CD4-positive, alpha-beta T cell treated with Interleukin-10 for 1 hour (primary cell): Measurements from ENCODE around the gene MRPL32.

Source experiments
- DNase-seq: peaks from one replicate; pipeline ENCODE4 v3.0.0-alpha.2; 2020

The MRPL32 gene

GRCh38 chr7:42967391-42967790 lies 35.2 kb downstream of the MRPL32 start:
- no peak for DNase-seq

DNA sequence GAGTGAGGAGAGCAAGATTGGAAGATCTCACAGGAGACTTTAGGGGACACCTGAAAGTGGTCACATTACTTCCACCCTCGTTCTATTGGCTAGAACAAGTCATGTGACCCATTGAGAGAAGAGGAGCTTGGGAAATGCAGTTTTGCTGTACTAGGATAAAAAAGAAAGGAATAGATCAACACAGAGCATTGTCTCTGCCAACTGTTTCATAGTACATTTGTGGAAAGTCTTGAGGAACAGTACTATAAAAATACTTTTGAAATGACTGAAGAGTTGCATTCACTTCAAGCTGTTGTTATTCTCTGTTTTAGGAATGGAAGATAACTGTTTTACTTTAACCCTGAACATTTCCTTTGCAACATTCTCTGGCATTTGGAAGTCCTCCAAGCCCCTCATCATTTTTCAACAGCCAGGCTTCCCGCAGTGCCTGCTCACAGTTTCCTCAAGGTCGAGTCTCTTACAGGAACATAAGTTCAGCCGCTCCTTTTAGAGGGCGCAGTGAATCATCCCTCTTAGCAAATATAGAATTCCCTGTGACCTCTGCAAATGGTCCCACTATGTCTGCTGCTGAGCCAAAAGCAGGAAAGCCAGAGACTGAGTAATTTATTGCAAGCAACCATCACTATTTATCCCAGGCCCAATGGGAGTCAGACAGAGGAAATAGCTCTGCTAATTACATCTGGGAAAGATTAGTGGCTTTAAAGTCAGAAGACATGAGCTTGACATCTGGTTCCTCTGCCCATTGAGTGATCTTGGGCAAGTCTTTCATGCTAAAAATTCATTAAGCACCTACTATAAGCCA lies 40.7 kb downstream of the MRPL32 start:
- DNase-seq, result no peak

DNA sequence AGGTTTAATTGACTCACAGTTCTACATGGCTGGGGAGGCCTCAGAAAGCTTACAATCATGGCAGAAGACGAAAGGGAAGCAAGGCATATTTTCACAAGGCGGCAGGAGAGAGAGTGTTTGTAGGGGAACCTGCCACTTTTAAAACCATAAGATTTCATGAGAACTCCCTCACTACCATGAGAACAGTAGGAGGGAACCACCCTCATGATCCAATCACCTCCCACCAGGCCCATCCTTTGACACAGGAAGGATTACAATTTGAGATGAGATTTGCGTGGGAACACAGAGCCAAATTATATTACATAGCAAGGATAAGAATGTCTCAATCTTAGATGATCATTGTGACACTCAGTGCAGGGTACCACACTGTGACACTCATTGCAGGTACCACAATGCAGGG lies 44.2 kb downstream of the MRPL32 start:
- DNase-seq, result no peak

- DNase-seq, result no peak
Observed at GRCh38 chr7:42978496-42978895, 46.3 kb downstream of the MRPL32 start.

DNA sequence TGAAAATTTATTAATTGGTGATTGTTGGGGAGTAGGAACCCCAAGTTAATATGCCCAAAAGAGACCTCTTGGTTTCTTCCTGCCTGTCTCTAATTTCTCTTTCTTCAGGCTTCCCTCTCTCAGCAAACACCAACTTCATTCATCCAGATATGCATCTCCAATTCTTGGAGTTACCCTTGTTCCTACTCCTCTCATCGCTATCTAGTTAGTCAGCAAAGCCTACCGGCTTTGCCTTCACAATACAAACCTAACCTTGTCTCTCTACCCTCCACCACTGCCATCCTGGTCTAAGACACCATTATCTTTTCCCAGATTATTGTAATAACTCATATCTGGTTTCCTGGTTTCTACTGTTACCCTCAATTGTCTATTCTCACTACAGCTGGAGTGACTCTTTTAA lies 47.9 kb downstream of the MRPL32 start:
- DNase-seq, result no peak

- no peak for DNase-seq
Observed at GRCh38 chr7:42980514-42980913, 48.3 kb downstream of the MRPL32 start.

DNA sequence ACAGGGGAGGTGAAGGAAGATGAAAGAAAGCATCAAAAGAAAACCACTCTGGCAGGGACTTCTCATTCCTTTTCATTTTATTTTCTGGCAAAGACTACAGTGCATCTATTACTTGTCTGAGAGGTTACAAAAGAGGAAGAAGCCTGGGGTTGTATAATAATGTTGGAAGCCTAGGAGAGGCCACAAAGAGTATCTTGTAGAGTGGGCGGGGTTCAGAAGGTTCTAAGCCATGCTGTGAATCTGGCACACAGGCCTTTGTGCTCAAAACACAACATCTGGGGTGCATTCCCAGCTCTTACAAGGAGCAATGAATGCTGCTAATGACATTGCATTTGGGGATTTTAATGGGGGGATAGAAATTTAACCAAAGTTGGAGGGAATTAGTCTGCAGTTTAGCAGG lies 49.4 kb downstream of the MRPL32 start:
- no peak for DNase-seq

DNA sequence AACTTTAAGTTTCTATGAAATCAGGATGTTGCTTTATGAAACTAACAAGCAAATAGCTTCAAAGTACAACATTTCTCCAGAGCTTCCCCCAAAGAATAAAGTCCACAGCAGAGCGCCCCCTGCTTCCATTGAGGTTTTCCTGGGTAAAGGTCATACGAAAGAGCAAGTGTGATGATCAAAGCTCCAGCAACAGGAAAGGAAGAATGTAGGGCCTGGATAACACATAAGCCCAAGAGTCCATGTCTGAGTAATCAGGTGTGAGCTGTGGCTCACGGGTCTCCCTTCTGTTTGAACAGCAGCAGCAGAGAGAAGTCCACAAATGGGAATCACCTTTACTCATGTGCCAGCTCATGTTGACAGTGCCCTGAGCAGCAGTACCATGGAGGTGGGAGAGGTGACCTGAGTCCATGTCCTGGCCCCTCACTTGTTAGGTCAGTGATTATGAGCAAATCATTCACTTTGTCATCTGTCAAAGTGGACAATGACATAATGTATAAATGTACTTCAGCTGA lies 50.5 kb downstream of the MRPL32 start:
- DNase-seq, result no peak

- no peak for DNase-seq
Observed at GRCh38 chr7:42984137-42984536, 52.0 kb downstream of the MRPL32 start.

DNA sequence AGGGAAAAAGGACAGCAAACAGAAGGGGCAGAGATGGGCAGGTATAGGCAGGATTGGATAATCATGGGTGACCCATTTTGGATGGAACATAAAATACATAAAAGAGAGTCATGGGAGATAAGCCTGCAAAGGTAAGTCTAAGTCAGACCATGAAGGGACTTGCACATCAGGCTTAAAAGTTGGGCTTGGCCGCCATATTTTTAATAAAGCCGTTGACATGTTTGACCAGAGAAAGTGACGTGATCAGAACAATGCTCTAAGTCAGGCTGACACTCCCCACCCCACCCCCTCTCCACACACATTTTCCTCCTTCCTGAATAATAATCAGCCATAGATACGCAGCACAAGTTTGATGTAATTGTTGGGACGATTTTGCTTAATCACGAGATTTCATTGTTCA lies 54.0 kb downstream of the MRPL32 start:
- no peak for DNase-seq

- DNase-seq, result no peak
Observed at GRCh38 chr7:42986781-42987248, 54.6 kb downstream of the MRPL32 start.
